HEK293T (cell line): ENCODE results near the gene NKG7.

Experiments
- CTCF ChIA-PET: fragments of 350-600 bp; formaldehyde crosslinking; extraction: SDS; loops from one replicate; lab custom pipeline; 2021; ENCODE audit warnings: antibody characterized with exemption, inconsistent platforms; lab: Yijun Ruan, JAX
- POLR2A ChIA-PET: fragments of 350-600 bp; formaldehyde crosslinking; extraction: SDS; loops from one replicate; lab custom pipeline; 2020; ENCODE audit warnings: antibody characterized with exemption, inconsistent platforms; lab: Yijun Ruan, JAX
- DNase-seq: peaks from one replicate; pipeline ENCODE4 v3.0.0; 2012; ENCODE audit warnings: mixed read lengths; ENCODE audit errors: extremely low spot score
- ARNT ChIP-seq: fragments of 450-650 bp; IDR thresholded peaks from 2 replicates; pipeline ENCODE4 v1.6.1; 2017; ENCODE audit warnings: mild to moderate bottlenecking
- BHLHE40 ChIP-seq: fragments of 450-650 bp; IDR thresholded peaks from 2 replicates; pipeline ENCODE4 v1.6.1; 2016; ENCODE audit warnings: mild to moderate bottlenecking, moderate library complexity, borderline replicate concordance
- CTBP1 ChIP-seq: fragments of 450-650 bp; IDR thresholded peaks from 2 replicates; pipeline ENCODE4 v1.6.1; 2016; ENCODE audit warnings: borderline replicate concordance
- ELF4 ChIP-seq: fragments of 450-650 bp; IDR thresholded peaks from 2 replicates; pipeline ENCODE4 v1.6.1; 2017; ENCODE audit warnings: antibody characterized with exemption
- FOXA1 ChIP-seq: fragments of 450-650 bp; IDR thresholded peaks from 2 replicates; pipeline ENCODE4 v1.6.1; 2016; ENCODE audit warnings: mild to moderate bottlenecking
- FOXK2 ChIP-seq: fragments of 450-650 bp; IDR thresholded peaks from 2 replicates; pipeline ENCODE4 v1.6.1; 2016; ENCODE audit warnings: mild to moderate bottlenecking
- FOXM1 ChIP-seq: fragments of 450-650 bp; IDR thresholded peaks from 2 replicates; pipeline ENCODE4 v1.6.1; 2017; ENCODE audit warnings: mild to moderate bottlenecking, borderline replicate concordance
- HDGF ChIP-seq: fragments of 450-650 bp; IDR thresholded peaks from 2 replicates; pipeline ENCODE4 v1.6.1; 2017; ENCODE audit warnings: antibody characterized with exemption, borderline replicate concordance
- L3MBTL2 ChIP-seq: fragments of 450-650 bp; conservative IDR thresholded peaks from 2 replicates; pipeline ENCODE4 v1.6.1; 2016; ENCODE audit warnings: mild to moderate bottlenecking
- LEF1 ChIP-seq: fragments of 450-650 bp; IDR thresholded peaks from 2 replicates; pipeline ENCODE4 v1.6.1; 2017; ENCODE audit warnings: mild to moderate bottlenecking, borderline replicate concordance
- NFRKB ChIP-seq: fragments of 450-650 bp; IDR thresholded peaks from 2 replicates; pipeline ENCODE4 v1.6.1; 2016; ENCODE audit warnings: mild to moderate bottlenecking, moderate library complexity
- SP1 ChIP-seq: fragments of 450-650 bp; IDR thresholded peaks from 2 replicates; pipeline ENCODE4 v1.6.1; 2017
- SUZ12 ChIP-seq: fragments of 450-650 bp; IDR thresholded peaks from 2 replicates; pipeline ENCODE4 v1.6.1; 2016; ENCODE audit warnings: mild to moderate bottlenecking
- TARDBP ChIP-seq: fragments of 450-650 bp; IDR thresholded peaks from 2 replicates; pipeline ENCODE4 v1.6.1; 2016
- ZNF384 ChIP-seq: fragments of 450-650 bp; IDR thresholded peaks from 2 replicates; pipeline ENCODE4 v1.6.1; 2016
- TF ChIP-seq, protein P1 (sequence below): fragments of 450-650 bp; IDR thresholded peaks from 2 replicates; pipeline ENCODE4 v1.6.1; 2016

Gene NKG7

DNA sequence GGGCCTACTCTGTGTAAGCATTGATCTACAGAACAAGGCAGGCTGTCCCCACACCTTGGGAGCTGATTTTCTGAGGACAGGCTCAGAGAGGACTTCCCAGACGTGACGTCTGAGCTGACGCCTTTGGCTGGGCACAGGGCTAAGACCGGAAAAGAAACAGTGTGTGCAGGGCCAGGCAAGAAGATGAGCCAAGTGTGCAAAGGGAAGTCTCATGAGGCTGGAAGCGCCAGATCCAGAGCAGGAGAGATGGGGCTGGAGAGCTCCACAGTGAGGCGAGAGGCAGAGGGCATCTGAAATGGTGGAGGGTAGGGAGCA is 48.3 kb downstream of the NKG7 start:
- TF ChIP-seq HDGF (no peak), L3MBTL2 (no peak), SP1 (no peak), FOXA1 (no peak), CTBP1 (no peak), FOXK2 (no peak), LEF1 (no peak), BHLHE40 (no peak), ELF4 (no peak), ARNT (no peak), NFRKB (no peak), TARDBP (no peak), FOXM1 (no peak), ZNF384 (no peak), SUZ12 (no peak)
- TF ChIP-seq, protein P1, sequence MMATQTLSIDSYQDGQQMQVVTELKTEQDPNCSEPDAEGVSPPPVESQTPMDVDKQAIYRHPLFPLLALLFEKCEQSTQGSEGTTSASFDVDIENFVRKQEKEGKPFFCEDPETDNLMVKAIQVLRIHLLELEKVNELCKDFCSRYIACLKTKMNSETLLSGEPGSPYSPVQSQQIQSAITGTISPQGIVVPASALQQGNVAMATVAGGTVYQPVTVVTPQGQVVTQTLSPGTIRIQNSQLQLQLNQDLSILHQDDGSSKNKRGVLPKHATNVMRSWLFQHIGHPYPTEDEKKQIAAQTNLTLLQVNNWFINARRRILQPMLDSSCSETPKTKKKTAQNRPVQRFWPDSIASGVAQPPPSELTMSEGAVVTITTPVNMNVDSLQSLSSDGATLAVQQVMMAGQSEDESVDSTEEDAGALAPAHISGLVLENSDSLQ, result no peak
- CTCF ChIA-PET, result no interaction called here
- POLR2A ChIA-PET, result no interaction called here
- no peak for DNase-seq

DNA sequence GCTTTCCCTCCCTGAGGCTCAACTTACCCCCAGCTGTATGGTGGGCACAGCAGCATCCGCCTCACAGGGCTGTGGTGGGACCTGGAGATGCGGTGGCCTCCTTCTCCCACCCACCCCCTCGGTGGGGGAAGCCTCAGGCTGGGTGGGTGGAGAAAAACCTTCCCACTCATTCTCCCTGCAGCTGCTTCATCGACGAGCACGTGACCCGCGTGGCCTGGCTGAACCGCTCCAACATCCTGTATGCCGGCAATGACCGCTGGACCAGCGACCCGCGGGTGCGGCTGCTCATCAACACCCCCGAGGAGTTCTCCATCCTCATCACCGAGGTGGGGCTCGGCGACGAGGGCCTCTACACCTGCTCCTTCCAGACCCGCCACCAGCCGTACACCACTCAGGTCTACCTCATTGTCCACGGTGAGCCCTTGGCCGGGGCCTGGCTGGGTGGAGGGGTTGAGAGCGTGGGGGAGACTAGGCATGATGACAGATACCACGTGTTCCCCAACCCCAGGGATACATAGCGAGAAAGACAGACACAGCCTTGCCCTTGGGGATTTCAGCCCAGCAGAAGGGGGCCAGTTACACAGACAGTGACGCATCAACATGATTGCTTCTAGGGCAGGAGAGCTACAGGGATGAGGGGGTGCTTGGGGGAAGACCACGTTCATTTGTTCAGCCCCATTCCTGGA is 48.8 kb downstream of the NKG7 start:
- ChIA-PET POLR2A (no interaction called here), CTCF (no interaction called here)
- no peak for DNase-seq
- TF ChIP-seq ARNT (no peak), BHLHE40 (no peak), CTBP1 (no peak), FOXA1 (no peak), HDGF (no peak), SUZ12 (no peak)

DNA sequence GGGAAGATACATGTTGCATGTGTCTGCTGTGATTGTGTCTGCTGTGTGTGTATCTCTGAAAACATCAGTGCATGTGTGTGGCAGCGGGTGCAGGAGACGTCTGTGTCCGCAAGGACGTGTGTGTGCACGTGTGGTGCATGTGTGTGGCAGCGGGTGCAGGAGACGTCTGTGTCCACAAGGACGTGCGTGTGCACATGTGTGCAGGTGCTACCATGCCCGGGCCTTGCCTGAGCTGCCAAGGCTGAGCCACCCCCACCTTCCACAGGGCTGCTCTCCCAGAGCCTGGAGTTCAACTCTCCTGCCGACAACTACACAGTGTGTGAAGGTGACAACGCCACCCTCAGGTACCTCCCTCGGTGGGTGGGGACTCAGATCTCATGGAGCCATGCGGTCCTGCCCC is 50.7 kb downstream of the NKG7 start:
- no peak for DNase-seq
- POLR2A ChIA-PET, result no interaction called here
- CTCF ChIA-PET, result no interaction called here
- TF ChIP-seq ELF4 (no peak), NFRKB (no peak), BHLHE40 (no peak), TARDBP (no peak), FOXA1 (no peak), L3MBTL2 (no peak), FOXK2 (no peak), FOXM1 (no peak), HDGF (no peak), CTBP1 (no peak), ZNF384 (no peak), SP1 (no peak), ARNT (no peak), SUZ12 (no peak), LEF1 (no peak)
- TF ChIP-seq, protein P1, result no peak
